Mammary epithelial cell (primary cell): ENCODE data around the gene VPS4A.

Experiments used
- CTCF ChIP-seq, 2 donors: IDR thresholded peaks in 1 of 2; conservative IDR thresholded peaks in 1 of 2; 2 replicates each; pipeline ENCODE4 v1.5.1; 2011 to 2012; ENCODE audit warnings: inconsistent platforms in 2 of 2, low read length in 2 of 2, mild to moderate bottlenecking in 2 of 2, control low read depth in 1 of 2, low read depth in 1 of 2; ENCODE audit not compliant: insufficient read depth in 1 of 2; ENCODE audit errors: extremely low read depth in 1 of 2
- EZH2 ChIP-seq: IDR thresholded peaks from 2 replicates; pipeline ENCODE4 v1.6.1; 2012; ENCODE audit warnings: low read length, inconsistent platforms, borderline replicate concordance

GRCh38 chr16:69306031-69306430 is 5.1 kb upstream of the VPS4A start:
- TF ChIP-seq EZH2 (no peak), CTCF (conservative IDR thresholded peaks at IDR 0.05 in 1 of 2, IDR thresholded peaks at IDR 0.05 in 1 of 2; ENCODE audit: extremely low read depth in 1 of 2, insufficient read depth in 1 of 2, low read depth in 1 of 2, low read length in 2 of 2) (no peak)
